Karpas-422 (cell line): Measurements from ENCODE around the gene TMEM212. TPM values are rescaled to one million over a fixed set of nuclear protein-coding genes. Genes with fewer than 3 reads are reported as not detected.

Source experiments
- DNase-seq: peaks from one replicate; pipeline ENCODE4 v3.0.0-alpha.2; 2015
- H2AFZ ChIP-seq: fragments of 200-600 bp; sonication (generic); 2 replicates; pipeline ENCODE4 v1.6.1; 2014; ENCODE audit warnings: antibody characterized with exemption, low read length, mixed read lengths
- H3K27ac ChIP-seq: fragments of 200-600 bp; sonication (generic); 2 replicates; pipeline ENCODE4 v1.5.1; 2014; ENCODE audit warnings: mild to moderate bottlenecking, low read length, moderate library complexity
- H3K27me3 ChIP-seq: fragments of 200-600 bp; sonication (generic); 2 replicates; pipeline ENCODE4 v1.6.1; 2014; ENCODE audit warnings: low read length, mixed read lengths
- H3K36me3 ChIP-seq: fragments of 200-600 bp; sonication (generic); 2 replicates; pipeline ENCODE4 v1.6.1; 2014; ENCODE audit warnings: low read length, mixed read lengths; ENCODE audit not compliant: insufficient read depth
- H3K4me1 ChIP-seq: fragments of 200-600 bp; sonication (generic); 2 replicates; pipeline ENCODE4 v1.6.1; 2014; ENCODE audit warnings: mild to moderate bottlenecking, low read length, mixed read lengths
- H3K4me2 ChIP-seq: fragments of 200-600 bp; sonication (generic); 2 replicates; pipeline ENCODE4 v1.6.1; 2014; ENCODE audit warnings: low read length, low read depth, mild to moderate bottlenecking; ENCODE audit not compliant: poor library complexity, severe bottlenecking
- H3K4me3 ChIP-seq: fragments of 200-600 bp; sonication (generic); 2 replicates; pipeline ENCODE4 v1.5.1; 2014; ENCODE audit warnings: mild to moderate bottlenecking, antibody characterized with exemption, low read length, mixed read lengths
- H3K79me2 ChIP-seq: fragments of 200-600 bp; sonication (generic); 2 replicates; pipeline ENCODE4 v1.6.1; 2014; ENCODE audit warnings: mild to moderate bottlenecking, low read length, mixed read lengths
- H3K9ac ChIP-seq: fragments of 200-600 bp; sonication (generic); 2 replicates; pipeline ENCODE4 v1.6.0; 2014; ENCODE audit warnings: low read length
- H3K9me2 ChIP-seq: fragments of 200-600 bp; sonication (generic), shearing (Covaris generic); replicated peaks from 2 replicates; pipeline ENCODE4 v1.6.0; 2014; ENCODE audit warnings: mild to moderate bottlenecking, low read length, moderate library complexity; ENCODE audit not compliant: insufficient read depth
- H3K9me3 ChIP-seq: fragments of 300-700, 200-600 bp; sonication (generic); 2 replicates; pipeline ENCODE4 v1.6.1; 2014; ENCODE audit warnings: low read length, mixed read lengths
- H4K20me1 ChIP-seq: fragments of 200-600 bp; sonication (generic); 2 replicates; pipeline ENCODE4 v1.6.1; 2014; ENCODE audit warnings: mild to moderate bottlenecking, antibody characterized with exemption, low read length, low read depth; ENCODE audit not compliant: insufficient read depth
- total RNA-seq: library from RNA; depleted of rRNA; stranded (reverse); fragments of >200 nt; shearing (Covaris generic); gene quantifications from 2 replicates; pipeline ENCODE4 v1.2.3, GENCODE V29; 2014; ENCODE audit warnings: low replicate concordance

TMEM212 gene
- total RNA-seq, 1 experiment from 2014 or later = not detected

DNA sequence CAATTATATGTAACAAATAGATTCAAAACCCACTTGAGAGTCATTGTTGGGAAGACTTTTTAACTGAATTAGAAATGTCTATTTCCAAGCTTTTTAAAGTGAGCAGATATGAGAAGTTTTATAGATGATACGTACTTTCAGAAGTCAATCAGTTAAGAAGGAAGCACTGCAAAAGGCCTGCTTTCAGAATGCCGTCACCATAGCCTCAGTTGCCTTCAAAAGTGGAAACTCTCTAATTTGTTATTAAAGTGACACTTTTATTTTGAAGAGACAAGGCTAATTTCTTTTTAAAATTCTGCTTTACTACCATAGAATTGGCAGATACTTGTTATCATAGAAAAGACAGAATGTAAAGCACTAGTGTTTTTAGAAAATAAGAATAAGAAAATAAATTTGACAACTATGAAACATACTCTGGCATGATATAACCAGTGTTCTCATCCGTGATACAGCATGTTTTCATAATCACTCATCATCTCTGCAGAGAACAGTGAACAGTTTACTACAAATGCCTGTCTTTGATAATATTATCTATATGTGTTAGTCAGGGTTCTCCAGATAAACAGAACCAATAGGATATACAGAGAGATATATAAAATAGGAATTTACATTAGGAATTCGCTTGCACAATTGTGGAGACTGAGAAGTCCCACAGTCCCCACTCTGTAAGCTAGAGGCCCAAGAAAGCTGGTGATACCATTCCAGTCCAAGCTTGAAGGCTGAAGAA is 25.9 kb upstream of the TMEM212 start:
- H3K9ac ChIP-seq = no peak overlapping the region
- no peak overlapping the region for H3K4me2 ChIP-seq
- H3K27me3 ChIP-seq = no peaks in the 10 kb centered on the region
- no peaks in the 10 kb centered on the region for H3K9me3 ChIP-seq
- no peaks in the 10 kb centered on the region for H3K4me1 ChIP-seq
- DNase-seq = no peak
- no peak overlapping the region for H2AFZ ChIP-seq
- H3K36me3 ChIP-seq = no peaks in the 10 kb centered on the region
- H3K4me3 ChIP-seq = no peak overlapping the region
- no peaks in the 10 kb centered on the region for H3K79me2 ChIP-seq
- H3K9me2 ChIP-seq = no peaks in the 10 kb centered on the region
- no peaks in the 10 kb centered on the region for H4K20me1 ChIP-seq
- no peak overlapping the region for H3K27ac ChIP-seq

DNA sequence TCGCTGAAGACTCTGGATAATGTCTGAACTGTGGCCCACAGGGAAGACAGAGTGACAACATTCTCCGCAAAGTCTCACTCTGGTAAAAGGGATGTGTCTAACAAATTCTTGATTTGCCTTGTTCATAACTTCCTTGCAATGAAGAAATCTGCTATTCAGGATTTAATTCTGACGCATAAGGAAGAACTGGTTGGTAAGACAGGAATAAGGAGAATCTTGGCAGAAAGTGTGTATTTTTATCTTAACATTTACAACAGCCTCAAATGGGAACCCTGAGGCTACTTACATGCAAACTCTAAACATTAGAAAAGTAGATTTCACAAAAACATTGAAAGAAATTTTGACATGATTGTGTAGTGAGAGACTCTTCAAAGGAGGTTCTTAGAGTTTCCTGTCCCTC is 22.1 kb upstream of the TMEM212 start:
- Histone ChIP-seq H3K4me3 (no peak overlapping the region), H3K4me1 (no peaks in the 10 kb centered on the region), H3K9ac (no peak overlapping the region), H3K27ac (no peak overlapping the region), H3K9me3 (no peaks in the 10 kb centered on the region), H4K20me1 (no peaks in the 10 kb centered on the region), H3K9me2 (no peaks in the 10 kb centered on the region), H2AFZ (no peak overlapping the region), H3K27me3 (no peaks in the 10 kb centered on the region), H3K79me2 (no peaks in the 10 kb centered on the region), H3K36me3 (no peaks in the 10 kb centered on the region), H3K4me2 (no peak overlapping the region)
- no peak for DNase-seq

DNA sequence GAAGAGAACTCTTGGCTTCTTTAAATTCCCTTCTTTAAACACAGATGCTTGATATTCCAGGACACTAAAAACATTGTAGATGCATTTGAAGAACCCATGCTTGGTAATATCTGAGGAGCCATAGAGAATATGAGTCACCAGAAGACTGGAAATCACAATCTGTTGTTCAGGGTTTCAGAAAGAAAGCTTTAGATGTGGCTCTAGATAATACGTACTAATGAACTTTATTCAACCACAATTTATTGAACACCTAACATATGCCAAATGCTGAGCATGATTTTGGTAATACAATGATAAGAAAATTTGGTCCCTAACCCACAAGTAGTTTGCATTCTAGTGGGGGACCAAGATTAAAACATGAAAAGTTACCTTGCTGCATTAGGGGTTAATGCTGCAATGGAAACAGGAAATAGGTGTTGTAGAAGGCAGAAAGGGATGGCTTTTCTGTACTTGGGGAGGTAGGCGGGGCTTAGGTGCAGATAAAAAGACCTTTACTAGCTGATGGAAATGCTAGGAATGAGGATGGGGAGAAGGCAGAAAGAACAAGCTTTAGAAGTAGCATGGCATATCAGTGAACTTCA is 21.3 kb upstream of the TMEM212 start:
- Histone ChIP-seq H3K27me3 (no peaks in the 10 kb centered on the region), H3K9me3 (no peaks in the 10 kb centered on the region), H3K4me2 (no peak overlapping the region), H3K9me2 (no peaks in the 10 kb centered on the region), H3K4me1 (no peaks in the 10 kb centered on the region), H3K27ac (no peak overlapping the region), H3K79me2 (no peaks in the 10 kb centered on the region), H4K20me1 (no peaks in the 10 kb centered on the region), H2AFZ (no peak overlapping the region), H3K36me3 (no peaks in the 10 kb centered on the region), H3K9ac (no peak overlapping the region), H3K4me3 (no peak overlapping the region)
- DNase-seq = no peak

DNA sequence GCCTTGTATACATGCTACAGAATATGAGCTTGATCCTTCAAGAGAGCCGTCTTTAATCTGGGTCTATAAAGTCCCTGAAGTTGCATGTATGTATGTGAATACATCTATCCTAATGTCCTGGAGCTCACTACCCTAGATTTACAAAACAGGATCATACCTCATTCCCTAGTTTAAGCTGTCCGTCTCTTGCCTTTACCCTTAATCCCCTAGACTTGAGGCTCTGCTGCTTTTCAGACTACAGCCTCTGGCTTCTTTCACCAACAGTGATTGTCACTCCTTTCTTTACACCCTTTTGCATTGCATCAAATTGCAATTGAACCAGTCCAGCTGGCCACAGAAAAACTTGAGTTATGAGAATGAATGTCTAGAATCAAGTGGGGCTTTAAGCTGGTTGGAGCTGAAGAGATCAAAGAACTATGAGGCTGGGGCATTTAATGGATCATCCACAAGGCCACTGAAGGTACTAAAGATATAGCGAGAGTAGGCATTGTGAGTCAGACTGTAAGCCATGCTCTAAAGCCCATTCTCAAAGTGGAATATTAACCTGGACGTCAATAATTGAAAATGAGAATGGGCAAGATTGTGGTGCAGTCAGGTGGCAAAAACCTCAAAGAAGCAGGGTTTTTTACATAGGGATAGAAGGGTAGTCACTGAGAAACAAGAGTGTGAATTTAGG is 20.6 kb upstream of the TMEM212 start:
- Histone ChIP-seq H3K9me2 (no peaks in the 10 kb centered on the region), H3K4me1 (peaks cover under 1% of the 10 kb centered on the region; the same call in 1 of the 2 replicates), H3K4me3 (no peak overlapping the region), H3K27ac (no peak overlapping the region), H3K9ac (no peak overlapping the region), H2AFZ (no peak overlapping the region), H3K27me3 (no peaks in the 10 kb centered on the region), H4K20me1 (no peaks in the 10 kb centered on the region), H3K79me2 (no peaks in the 10 kb centered on the region), H3K36me3 (no peaks in the 10 kb centered on the region), H3K9me3 (no peaks in the 10 kb centered on the region), H3K4me2 (no peak overlapping the region)
- no peak for DNase-seq

DNA sequence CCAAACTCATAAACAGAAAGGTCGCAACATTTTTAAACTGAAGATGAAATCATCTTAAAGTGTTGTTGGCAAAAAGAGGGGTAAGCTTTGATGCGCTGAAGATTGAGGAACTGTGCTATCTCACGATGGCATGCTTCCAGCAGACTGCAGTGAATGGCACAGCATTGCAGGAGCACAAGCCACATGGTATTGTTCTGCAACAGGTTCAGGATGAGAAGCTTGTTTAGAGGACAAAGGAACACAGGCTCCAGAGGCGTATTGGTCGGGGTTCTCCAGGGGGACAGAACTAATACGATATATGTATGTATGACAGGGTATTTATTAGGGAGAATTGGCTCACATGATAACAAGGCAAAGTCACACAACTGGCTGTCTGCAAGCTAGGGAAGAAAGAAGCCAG is 19.0 kb upstream of the TMEM212 start:
- no peak overlapping the region for H3K4me3 ChIP-seq
- no peaks in the 10 kb centered on the region for H4K20me1 ChIP-seq
- H3K36me3 ChIP-seq = no peaks in the 10 kb centered on the region
- no peaks in the 10 kb centered on the region for H3K9me2 ChIP-seq
- peaks cover 2% of the 10 kb centered on the region; the same call in 1 of the 2 replicates for H3K4me1 ChIP-seq
- H3K27me3 ChIP-seq = no peaks in the 10 kb centered on the region
- H3K27ac ChIP-seq = no peak overlapping the region
- no peaks in the 10 kb centered on the region for H3K79me2 ChIP-seq
- no peak overlapping the region for H3K4me2 ChIP-seq
- no peaks in the 10 kb centered on the region for H3K9me3 ChIP-seq
- H2AFZ ChIP-seq = no peak overlapping the region
- no peak overlapping the region for H3K9ac ChIP-seq
- DNase-seq = no peak

DNA sequence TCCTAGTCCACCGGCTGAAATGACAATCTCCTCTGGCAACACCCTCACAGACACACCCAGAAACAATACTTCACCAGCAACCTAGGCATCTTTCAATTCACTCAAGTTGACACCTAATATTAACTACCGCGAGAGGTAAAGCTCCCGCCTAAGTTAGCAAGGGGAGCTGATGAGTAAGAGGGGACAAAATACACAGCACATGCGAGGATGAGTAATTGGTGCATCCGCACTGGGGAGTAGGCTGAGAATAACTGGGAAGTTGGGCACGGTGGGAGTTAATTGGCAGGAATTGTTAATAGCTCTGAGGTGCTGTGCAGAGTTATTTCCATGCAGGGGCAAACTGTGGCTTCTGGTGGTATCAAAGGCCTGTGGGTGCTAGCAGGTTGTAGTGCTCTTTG is 18.3 kb upstream of the TMEM212 start:
- no peak overlapping the region for H3K4me2 ChIP-seq
- no peaks in the 10 kb centered on the region for H3K9me3 ChIP-seq
- peaks cover 2% of the 10 kb centered on the region; the same call in 1 of the 2 replicates for H3K4me1 ChIP-seq
- no peaks in the 10 kb centered on the region for H3K27me3 ChIP-seq
- no peaks in the 10 kb centered on the region for H4K20me1 ChIP-seq
- H3K36me3 ChIP-seq = no peaks in the 10 kb centered on the region
- H3K4me3 ChIP-seq = no peak overlapping the region
- H3K79me2 ChIP-seq = no peaks in the 10 kb centered on the region
- no peak overlapping the region for H2AFZ ChIP-seq
- no peak overlapping the region for H3K27ac ChIP-seq
- H3K9ac ChIP-seq = no peak overlapping the region
- no peak for DNase-seq
- no peaks in the 10 kb centered on the region for H3K9me2 ChIP-seq

DNA sequence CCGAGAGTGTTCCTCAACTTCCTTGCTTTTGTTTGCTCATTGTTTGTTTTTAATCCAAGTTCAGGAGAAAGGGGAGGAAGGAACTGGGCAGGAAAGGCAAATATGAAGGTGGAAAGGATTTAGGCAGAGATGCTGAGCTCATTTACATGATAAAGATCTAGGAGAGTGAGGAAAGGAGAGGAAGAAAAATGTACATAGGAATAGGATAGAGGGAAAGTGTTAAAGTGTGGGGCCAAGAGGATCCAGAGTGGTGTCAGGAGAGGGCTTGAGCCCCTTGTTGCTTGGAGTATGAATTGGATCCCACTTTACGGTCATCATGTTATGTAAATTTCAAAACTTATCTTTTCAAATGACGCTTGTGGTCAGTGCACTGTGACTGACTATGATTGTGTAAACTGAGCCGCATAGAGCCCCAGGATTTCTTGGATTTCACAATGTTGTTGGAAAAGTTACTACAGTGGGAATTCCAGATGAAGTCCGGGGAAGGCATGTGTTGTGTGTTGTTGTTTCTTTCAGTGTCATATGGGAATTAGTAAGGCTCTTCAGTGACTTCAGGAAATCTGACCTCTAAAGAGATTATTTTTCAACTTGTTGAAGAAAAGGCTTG is 17.8 kb upstream of the TMEM212 start:
- no peaks in the 10 kb centered on the region for H4K20me1 ChIP-seq
- DNase-seq = no peak
- no peak overlapping the region for H3K9ac ChIP-seq
- no peak overlapping the region for H2AFZ ChIP-seq
- H3K4me3 ChIP-seq = no peak overlapping the region
- H3K9me3 ChIP-seq = no peaks in the 10 kb centered on the region
- no peak overlapping the region for H3K27ac ChIP-seq
- peaks cover 2% of the 10 kb centered on the region; the same call in 1 of the 2 replicates for H3K4me1 ChIP-seq
- no peak overlapping the region for H3K4me2 ChIP-seq
- no peaks in the 10 kb centered on the region for H3K27me3 ChIP-seq
- no peaks in the 10 kb centered on the region for H3K36me3 ChIP-seq
- H3K79me2 ChIP-seq = no peaks in the 10 kb centered on the region
- no peaks in the 10 kb centered on the region for H3K9me2 ChIP-seq

DNA sequence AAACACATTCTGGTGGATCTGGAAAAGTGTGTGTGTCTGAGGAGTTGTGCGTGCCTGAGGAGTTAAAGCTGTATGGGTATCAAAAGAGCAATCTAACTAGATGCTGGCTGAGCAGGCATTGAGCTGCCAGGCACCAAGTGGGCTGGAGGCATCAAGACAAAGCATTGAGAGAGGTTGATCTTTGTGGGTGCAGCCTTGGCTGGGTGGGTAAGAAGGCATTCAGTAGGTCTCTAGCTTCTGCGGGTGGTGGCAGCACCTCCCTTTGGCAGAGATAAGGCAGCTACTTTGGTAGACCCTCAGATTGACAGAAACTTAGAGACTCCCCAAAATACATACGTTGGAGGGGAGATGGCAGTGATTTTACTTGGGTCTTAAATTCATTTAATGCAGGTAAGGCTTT is 15.8 kb upstream of the TMEM212 start:
- Histone ChIP-seq H3K4me1 (peaks cover 2% of the 10 kb centered on the region; the same call in 1 of the 2 replicates), H3K27ac (no peak overlapping the region), H3K4me2 (no peak overlapping the region), H3K9me2 (no peaks in the 10 kb centered on the region), H2AFZ (no peak overlapping the region), H3K79me2 (no peaks in the 10 kb centered on the region), H3K27me3 (no peaks in the 10 kb centered on the region), H3K9me3 (no peaks in the 10 kb centered on the region), H4K20me1 (no peaks in the 10 kb centered on the region), H3K4me3 (no peak overlapping the region), H3K36me3 (no peaks in the 10 kb centered on the region), H3K9ac (no peak overlapping the region)
- DNase-seq = no peak
